ENCODE results near the gene DHFR. TPM values are rescaled to one million over a fixed set of nuclear protein-coding genes. Genes with fewer than 3 reads are reported as not detected.

Gene DHFR
- total RNA-seq, 1 donor from 2014 or later, result 13.4 TPM

GRCh38 chr5:80607343-80607742 lies 47.4 kb downstream of the DHFR start:
- no peak for TF ChIP-seq CTCF (IDR thresholded peaks at IDR 0.05)
- Mint-ChIP-seq H3K9me3 (ENCODE audit: low read depth) (peaks cover 10% of the 10 kb centered on the region), H3K36me3 (ENCODE audit: low read depth) (peaks cover 2% of the 10 kb centered on the region), H3K27me3 (ENCODE audit: low read depth) (no peaks in the 10 kb centered on the region), H3K27ac (ENCODE audit: unreplicated experiment) (no peak overlapping the region), H3K4me3 (ENCODE audit: unreplicated experiment) (no peak overlapping the region), H3K4me1 (ENCODE audit: low read depth) (no peaks in the 10 kb centered on the region)
- no peak for DNase-seq (ENCODE audit: low spot score)

GRCh38 chr5:80600943-80601693 lies 53.7 kb downstream of the DHFR start:
- H3K4me1 Mint-ChIP-seq (ENCODE audit: low read depth), result no peaks in the 10 kb centered on the region
- no peak overlapping the region for H3K27ac Mint-ChIP-seq (ENCODE audit: unreplicated experiment)
- H3K4me3 Mint-ChIP-seq (ENCODE audit: unreplicated experiment), result no peak overlapping the region

GRCh38 chr5:80597500-80597899 lies 57.3 kb downstream of the DHFR start:
- TF ChIP-seq CTCF (IDR thresholded peaks at IDR 0.05), result no peak
- H3K27ac Mint-ChIP-seq (ENCODE audit: unreplicated experiment), result no peak overlapping the region
- no peaks in the 10 kb centered on the region for H3K27me3 Mint-ChIP-seq (ENCODE audit: low read depth)
- no peak overlapping the region for H3K4me3 Mint-ChIP-seq (ENCODE audit: unreplicated experiment)
- no peaks in the 10 kb centered on the region for H3K9me3 Mint-ChIP-seq (ENCODE audit: low read depth)
- H3K36me3 Mint-ChIP-seq (ENCODE audit: low read depth), result no peaks in the 10 kb centered on the region
- H3K4me1 Mint-ChIP-seq (ENCODE audit: low read depth), result no peaks in the 10 kb centered on the region
- no peak for DNase-seq (ENCODE audit: low spot score)

More at GRCh38 chr5:80600943-80601693, 53.7 kb downstream of the DHFR start:
- Mint-ChIP-seq H3K9me3 (ENCODE audit: low read depth) (no peaks in the 10 kb centered on the region), H3K27me3 (ENCODE audit: low read depth) (no peaks in the 10 kb centered on the region), H3K36me3 (ENCODE audit: low read depth) (no peaks in the 10 kb centered on the region)
- no peak for DNase-seq (ENCODE audit: low spot score)
- TF ChIP-seq CTCF (IDR thresholded peaks at IDR 0.05), result no peak

- Mint-ChIP-seq H3K27ac (ENCODE audit: unreplicated experiment) (no peak overlapping the region), H3K9me3 (ENCODE audit: low read depth) (no peaks in the 10 kb centered on the region), H3K4me1 (ENCODE audit: low read depth) (peaks cover 5% of the 10 kb centered on the region), H3K4me3 (ENCODE audit: unreplicated experiment) (no peak overlapping the region), H3K36me3 (ENCODE audit: low read depth) (no peaks in the 10 kb centered on the region), H3K27me3 (ENCODE audit: low read depth) (no peaks in the 10 kb centered on the region)
- no peak for DNase-seq (ENCODE audit: low spot score)
- no peak for TF ChIP-seq CTCF (IDR thresholded peaks at IDR 0.05)
Measured at GRCh38 chr5:80594810-80595209, 60.0 kb downstream of the DHFR start.

GRCh38 chr5:80592761-80593160 lies 62.0 kb downstream of the DHFR start:
- no peak overlapping the region for H3K4me3 Mint-ChIP-seq (ENCODE audit: unreplicated experiment)

More at GRCh38 chr5:80592761-80593160, 62.0 kb downstream of the DHFR start:
- no peak for TF ChIP-seq CTCF (IDR thresholded peaks at IDR 0.05)
- Mint-ChIP-seq H3K36me3 (ENCODE audit: low read depth) (no peaks in the 10 kb centered on the region), H3K27ac (ENCODE audit: unreplicated experiment) (no peak overlapping the region), H3K27me3 (ENCODE audit: low read depth) (no peaks in the 10 kb centered on the region), H3K4me1 (ENCODE audit: low read depth) (peaks cover 5% of the 10 kb centered on the region), H3K9me3 (ENCODE audit: low read depth) (no peaks in the 10 kb centered on the region)
- no peak for DNase-seq (ENCODE audit: low spot score)
